CD14-positive monocyte (primary cell): ENCODE results near the gene WEE2. TPM values are rescaled to one million over a fixed set of nuclear protein-coding genes. Genes with fewer than 3 reads are reported as not detected.

ENCODE experiments used
- DNase-seq, 3 donors: peaks; one replicate each; pipeline ENCODE4 v3.0.0-alpha.2; 2011 to 2022
- H2AFZ ChIP-seq: 2 replicates; pipeline ENCODE4 v1.6.0; 2012; ENCODE audit warnings: mild to moderate bottlenecking, low read depth, low read length, inconsistent platforms; ENCODE audit not compliant: insufficient read depth, poor library complexity, severe bottlenecking
- H3K27ac ChIP-seq, 2 donors: 1 replicate in 1 of 2; 2 replicates in 1 of 2; pipeline ENCODE4 v1.5.1; 2012 to 2013; ENCODE audit warnings: low read length in 2 of 2, control low read depth in 1 of 2, inconsistent platforms in 1 of 2, low read depth in 1 of 2, mild to moderate bottlenecking in 1 of 2
- H3K27me3 ChIP-seq, 2 donors: one replicate each; pipeline versions ENCODE4 v1.6.0 to v1.6.1; 2011 to 2013; ENCODE audit warnings: low read length in 2 of 2; ENCODE audit not compliant: control insufficient read depth in 2 of 2, insufficient read depth in 2 of 2
- H3K36me3 ChIP-seq, 2 donors: replicated peaks in 1 of 2; 1 replicate in 1 of 2; 2 replicates in 1 of 2; pipeline versions ENCODE4 v1.5.1 to v1.6.1; 2012 to 2013; ENCODE audit warnings: low read length in 2 of 2, control low read depth in 1 of 2, inconsistent platforms in 1 of 2, mild to moderate bottlenecking in 1 of 2; ENCODE audit not compliant: insufficient read depth in 2 of 2, control insufficient read depth in 1 of 2
- H3K4me1 ChIP-seq, 2 donors: 1 replicate in 1 of 2; 2 replicates in 1 of 2; pipeline versions ENCODE4 v1.5.1 to v1.6.1; 2012 to 2013; ENCODE audit warnings: low read length in 2 of 2, control low read depth in 1 of 2, inconsistent platforms in 1 of 2, mild to moderate bottlenecking in 1 of 2, moderate library complexity in 1 of 2; ENCODE audit not compliant: insufficient read depth in 2 of 2, control insufficient read depth in 1 of 2
- H3K4me2 ChIP-seq: replicated peaks from 2 replicates; pipeline ENCODE3; 2012; ENCODE audit warnings: low read length, moderate library complexity, mild to moderate bottlenecking; ENCODE audit not compliant: poor library complexity, severe bottlenecking; ENCODE audit errors: extremely low read depth
- H3K4me3 ChIP-seq, 3 experiments: fragments of 200-600 bp in 1 of 3; sonication (generic) in 1 of 3; replicated peaks in 1 of 3; 1 replicate in 2 of 3; 2 replicates in 1 of 3; pipeline ENCODE4 v1.5.1; 2011 to 2013; ENCODE audit warnings: low read length in 3 of 3, mild to moderate bottlenecking in 3 of 3, control low read depth in 2 of 3, low read depth in 2 of 3, inconsistent platforms in 1 of 3, moderate library complexity in 1 of 3
- H3K79me2 ChIP-seq: 2 replicates; pipeline ENCODE4 v1.6.0; 2012; ENCODE audit warnings: mild to moderate bottlenecking, control low read depth, inconsistent platforms, low read length, moderate library complexity; ENCODE audit not compliant: insufficient read depth
- H3K9ac ChIP-seq: 2 replicates; pipeline ENCODE4 v1.6.0; 2017; ENCODE audit warnings: low read length, mild to moderate bottlenecking; ENCODE audit not compliant: insufficient read depth, poor library complexity, severe bottlenecking
- H3K9me3 ChIP-seq, 2 donors: replicated peaks in 1 of 2; 1 replicate in 1 of 2; 2 replicates in 1 of 2; pipeline versions ENCODE4 v1.5.1 to v1.6.1; 2012 to 2013; ENCODE audit warnings: low read length in 2 of 2, control low read depth in 1 of 2; ENCODE audit not compliant: control insufficient read depth in 1 of 2, insufficient read depth in 1 of 2
- H4K20me1 ChIP-seq: 2 replicates; pipeline ENCODE4 v1.6.0; 2012; ENCODE audit warnings: mild to moderate bottlenecking, low read length, control low read depth, moderate library complexity; ENCODE audit not compliant: insufficient read depth
- H3K27ac Mint-ChIP-seq, 7 donors: one replicate each; pipeline ENCODE4 v1.8.0; 2020; ENCODE audit warnings: mild to moderate bottlenecking in 7 of 7, mixed read lengths in 7 of 7, moderate library complexity in 6 of 7, inconsistent platforms in 2 of 7
- H3K27me3 Mint-ChIP-seq, 3 donors: one replicate each; pipeline ENCODE4 v1.8.0; 2021 to 2022; ENCODE audit warnings: low read depth in 3 of 3, mild to moderate bottlenecking in 3 of 3, mixed read lengths in 3 of 3, moderate library complexity in 3 of 3, inconsistent platforms in 1 of 3
- H3K36me3 Mint-ChIP-seq, 2 donors: one replicate each; pipeline ENCODE4 v1.8.0; 2020; ENCODE audit warnings: mixed read lengths in 2 of 2, inconsistent platforms in 1 of 2, mild to moderate bottlenecking in 1 of 2
- H3K4me1 Mint-ChIP-seq: one replicate; pipeline ENCODE4 v1.8.0; 2020; ENCODE audit warnings: mild to moderate bottlenecking, mixed read lengths
- H3K4me3 Mint-ChIP-seq, 2 donors: one replicate each; pipeline ENCODE4 v1.8.0; 2020; ENCODE audit warnings: mild to moderate bottlenecking in 2 of 2, mixed read lengths in 2 of 2, moderate library complexity in 1 of 2
- H3K9me3 Mint-ChIP-seq, 7 donors: one replicate each; pipeline ENCODE4 v1.8.0; 2020 to 2022; ENCODE audit warnings: mixed read lengths in 7 of 7, mild to moderate bottlenecking in 6 of 7, moderate library complexity in 6 of 7, inconsistent platforms in 2 of 7
- WGBS: methylation state at CpG from one replicate; pipeline ENCODE4 v1.1.5; 2013; ENCODE audit warnings: missing lambda C conversion rate; ENCODE audit not compliant: insufficient coverage; 5-methylcytosine and 5-hydroxymethylcytosine counted together
- intact Hi-C, 2 donors: fragments of 100-400 bp; cut with micrococcal nuclease; formaldehyde crosslinking; loops; one replicate each; pipeline versions ENCODE4 v1.15.0 to v1.15.1; 2023
- polyA plus RNA-seq, 3 donors: library from polyadenylated mRNA; depleted of rRNA in 1 of 3; unstranded in 2 of 3; stranded (reverse) in 1 of 3; fragments of 300-500 nt in 2 of 3; fragments of >200 nt in 1 of 3; fragmentation: Illumina TruSeq in 2 of 3; gene quantifications; 1 replicate in 2 of 3; 2 replicates in 1 of 3; pipeline ENCODE4 v1.2.3, GENCODE V29; 2012 to 2021
- TF ChIP-seq, protein P1 (sequence below): fragments of 200-600 bp; IDR thresholded peaks from one replicate; pipeline ENCODE4 v1.8.0; 2022; ENCODE audit warnings: antibody characterized with exemption, mild to moderate bottlenecking

Gene WEE2
- polyA plus RNA-seq, 3 donors = not detected

- Histone ChIP-seq H4K20me1 (no peaks in the 10 kb centered on the region), H3K36me3 (no peaks in the 10 kb centered on the region), H3K9me3 (no peaks in the 10 kb centered on the region), H2AFZ (no peak overlapping the region), H3K4me3 (no peak overlapping the region), H3K27me3 (no peaks in the 10 kb centered on the region), H3K4me1 (no peaks in the 10 kb centered on the region), H3K27ac (no peak overlapping the region), H3K79me2 (no peaks in the 10 kb centered on the region), H3K9ac (no peak overlapping the region), H3K4me2 (no peak overlapping the region)
- Mint-ChIP-seq H3K4me3 (no peak overlapping the region), H3K27me3 (peaks cover 0 to 2% (median 1%) of the 10 kb centered on the region in 3 donors), H3K36me3 (no peaks in the 10 kb centered on the region), H3K4me1 (no peaks in the 10 kb centered on the region), H3K27ac (no peak overlapping the region), H3K9me3 (no peaks in the 10 kb centered on the region)
- WGBS = 40% methylated on average over 1 of the region's 1 CpG
- intact Hi-C loops = no loop called here
- TF ChIP-seq, protein P1, sequence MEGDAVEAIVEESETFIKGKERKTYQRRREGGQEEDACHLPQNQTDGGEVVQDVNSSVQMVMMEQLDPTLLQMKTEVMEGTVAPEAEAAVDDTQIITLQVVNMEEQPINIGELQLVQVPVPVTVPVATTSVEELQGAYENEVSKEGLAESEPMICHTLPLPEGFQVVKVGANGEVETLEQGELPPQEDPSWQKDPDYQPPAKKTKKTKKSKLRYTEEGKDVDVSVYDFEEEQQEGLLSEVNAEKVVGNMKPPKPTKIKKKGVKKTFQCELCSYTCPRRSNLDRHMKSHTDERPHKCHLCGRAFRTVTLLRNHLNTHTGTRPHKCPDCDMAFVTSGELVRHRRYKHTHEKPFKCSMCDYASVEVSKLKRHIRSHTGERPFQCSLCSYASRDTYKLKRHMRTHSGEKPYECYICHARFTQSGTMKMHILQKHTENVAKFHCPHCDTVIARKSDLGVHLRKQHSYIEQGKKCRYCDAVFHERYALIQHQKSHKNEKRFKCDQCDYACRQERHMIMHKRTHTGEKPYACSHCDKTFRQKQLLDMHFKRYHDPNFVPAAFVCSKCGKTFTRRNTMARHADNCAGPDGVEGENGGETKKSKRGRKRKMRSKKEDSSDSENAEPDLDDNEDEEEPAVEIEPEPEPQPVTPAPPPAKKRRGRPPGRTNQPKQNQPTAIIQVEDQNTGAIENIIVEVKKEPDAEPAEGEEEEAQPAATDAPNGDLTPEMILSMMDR = no peak
- no peak for DNase-seq
These were observed 2.1 kb downstream of the WEE2 start for GRCh38 chr7:141710301-141710700.

DNA sequence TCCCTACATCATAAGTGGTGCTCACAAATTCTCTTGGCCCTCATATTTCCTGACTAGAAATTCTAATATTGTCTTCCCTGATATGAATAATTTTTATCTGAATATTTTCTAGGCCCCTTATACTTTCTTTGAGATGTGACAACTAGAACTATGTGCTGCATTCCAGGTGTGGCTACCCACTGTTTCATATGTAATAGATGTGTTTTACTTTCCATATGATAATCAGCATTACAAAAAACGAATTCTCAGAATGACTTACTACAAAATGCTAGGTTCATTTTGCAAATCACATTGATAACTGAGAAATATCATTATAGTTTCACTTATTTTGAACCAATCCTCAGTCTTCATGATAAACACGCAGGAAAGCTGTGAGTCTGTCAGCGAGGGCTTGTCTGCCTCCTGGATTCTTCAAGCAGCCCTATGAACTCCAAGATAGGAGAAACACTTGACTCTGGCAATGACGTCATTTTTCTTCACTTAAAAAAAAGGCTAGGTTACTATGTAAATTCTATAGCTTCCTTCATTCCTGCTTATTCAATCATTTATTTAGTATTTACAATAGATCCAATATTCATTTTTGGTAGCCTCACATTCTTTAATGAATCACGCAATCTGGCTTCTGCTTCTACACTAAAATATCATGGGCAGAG is 4.6 kb downstream of the WEE2 start:
- WGBS = 100% methylated on average over 1 of the region's 5 CpGs
- Histone ChIP-seq H3K9me3 (no peaks in the 10 kb centered on the region), H3K36me3 (no peaks in the 10 kb centered on the region), H3K27me3 (no peaks in the 10 kb centered on the region), H3K27ac (no peak overlapping the region), H3K4me3 (no peak overlapping the region), H3K4me1 (no peaks in the 10 kb centered on the region), H3K4me2 (no peak overlapping the region), H3K9ac (no peak overlapping the region), H2AFZ (no peak overlapping the region), H4K20me1 (no peaks in the 10 kb centered on the region), H3K79me2 (no peaks in the 10 kb centered on the region)
- TF ChIP-seq, protein P1 = no peak
- Mint-ChIP-seq H3K27ac (no peak overlapping the region), H3K4me1 (no peaks in the 10 kb centered on the region), H3K4me3 (no peak overlapping the region), H3K36me3 (no peaks in the 10 kb centered on the region), H3K27me3 (peaks cover 0 to 2% (median 1%) of the 10 kb centered on the region in 3 donors), H3K9me3 (no peaks in the 10 kb centered on the region)
- no peak for DNase-seq
- intact Hi-C loops = no loop called here
